Left lung (tissue), 10 donors: ENCODE results near the gene RAB5B. TPM values are rescaled to one million over a fixed set of nuclear protein-coding genes. Genes with fewer than 3 reads are reported as not detected.
A peak's percentile ranks its signal among the peaks of the same experiment; 100 is the strongest.

Experiments used
- ATAC-seq: fragments of 200-7000 bp; cut with Tn5 transposase; one replicate; pipeline ENCODE4 v1.9.1; 2020; ENCODE audit warnings: moderate library complexity
- DNase-seq, 4 donors: peaks; one replicate each; pipeline ENCODE4 v3.0.0-alpha.2; 2013 to 2020
- H3K27ac ChIP-seq, 2 donors: fragments of 200-600 bp; sonication (generic) in 1 of 2; one replicate each; pipeline versions ENCODE4 v1.5.0 to v1.8.0; 2020 to 2021
- H3K27me3 ChIP-seq, 2 donors: fragments of 200-600 bp; sonication (generic) in 1 of 2; one replicate each; pipeline versions ENCODE4 v1.5.0 to v1.8.0; 2020 to 2021
- H3K36me3 ChIP-seq, 2 donors: fragments of 200-600 bp; sonication (generic) in 1 of 2; one replicate each; pipeline versions ENCODE4 v1.5.0 to v1.8.0; 2020 to 2021
- H3K4me1 ChIP-seq, 2 donors: fragments of 200-600 bp; one replicate each; pipeline ENCODE4 v1.8.0; 2021
- H3K4me3 ChIP-seq, 2 donors: fragments of 200-600 bp; sonication (generic) in 1 of 2; one replicate each; pipeline versions ENCODE4 v1.5.0 to v1.8.0; 2020 to 2021; ENCODE audit warnings: mild to moderate bottlenecking in 1 of 2
- H3K9me3 ChIP-seq, 2 donors: fragments of 200-600 bp; sonication (generic) in 1 of 2; one replicate each; pipeline versions ENCODE4 v1.5.0 to v1.8.0; 2020 to 2021
- intact Hi-C, 2 donors: fragments of 100-400 bp; cut with DNase I; formaldehyde crosslinking; loops; one replicate each; pipeline versions ENCODE4 v1.11.2 to v1.14.2; 2022
- polyA plus RNA-seq, 6 donors: library from polyadenylated mRNA; unstranded; fragments of 120-200 nt; gene quantifications; one replicate each; pipeline ENCODE4 v1.2.1, GENCODE V29; 2013; ENCODE audit not compliant: insufficient read length in 6 of 6
- total RNA-seq, 2 donors: library from RNA; stranded (reverse); fragmentation: NEBNext Ultra II Directional; extraction: Animal tissue kit (Norgen Biotek cat#: 25700); gene quantifications; one replicate each; pipeline ENCODE4 v1.2.1, GENCODE V29; 2021
- TF ChIP-seq, protein P1 (sequence below), 2 donors: fragments of 200-600 bp; sonication (generic) in 1 of 2; IDR thresholded peaks; one replicate each; pipeline versions ENCODE4 v1.5.0 to v1.8.0; 2021; ENCODE audit warnings: antibody characterized with exemption in 2 of 2
- donor health status: DM: no; HTN: yes; CAD: no.
- donor health status: DM: no; HTN: no; CAD: no.

The RAB5B gene
- total and polyA plus RNA-seq, 8 donors = 116 to 175 (median 142) TPM

DNA sequence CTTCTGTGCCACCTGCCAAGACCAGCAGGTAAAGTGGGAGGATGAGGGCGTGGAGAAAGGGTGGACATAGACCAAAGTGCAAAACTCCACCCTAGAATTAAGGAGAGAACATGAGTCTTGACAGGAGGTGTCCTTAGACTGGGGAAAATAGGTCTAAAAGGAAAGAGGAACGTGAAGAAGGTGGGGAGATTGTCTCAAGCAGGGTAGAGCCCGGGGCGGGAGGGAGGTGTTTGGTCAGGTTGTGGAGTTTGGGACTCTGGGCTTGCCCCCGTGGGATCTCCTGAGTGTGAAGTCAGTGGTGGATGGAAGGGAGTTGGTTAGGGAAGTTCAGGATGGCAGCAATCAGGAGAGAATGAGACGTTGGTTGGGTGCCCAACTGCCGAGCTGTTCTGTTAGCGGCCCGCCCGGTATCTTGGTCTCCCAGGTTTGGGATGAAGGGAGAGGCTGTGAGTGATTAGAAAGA is 42.5 kb upstream of the RAB5B start:
- DNase-seq = no peak
- Histone ChIP-seq H3K27me3 (no peaks in the 10 kb centered on the region), H3K27ac (peak overlapping the region; percentile 89 to 90), H3K9me3 (no peaks in the 10 kb centered on the region), H3K4me1 (peaks cover 25 to 67% of the 10 kb centered on the region in 2 donors), H3K36me3 (no peaks in the 10 kb centered on the region), H3K4me3 (peak overlapping the region; percentile 65 to 77)
- no peak for ATAC-seq
- intact Hi-C loops = no loop called here
- TF ChIP-seq, protein P1, sequence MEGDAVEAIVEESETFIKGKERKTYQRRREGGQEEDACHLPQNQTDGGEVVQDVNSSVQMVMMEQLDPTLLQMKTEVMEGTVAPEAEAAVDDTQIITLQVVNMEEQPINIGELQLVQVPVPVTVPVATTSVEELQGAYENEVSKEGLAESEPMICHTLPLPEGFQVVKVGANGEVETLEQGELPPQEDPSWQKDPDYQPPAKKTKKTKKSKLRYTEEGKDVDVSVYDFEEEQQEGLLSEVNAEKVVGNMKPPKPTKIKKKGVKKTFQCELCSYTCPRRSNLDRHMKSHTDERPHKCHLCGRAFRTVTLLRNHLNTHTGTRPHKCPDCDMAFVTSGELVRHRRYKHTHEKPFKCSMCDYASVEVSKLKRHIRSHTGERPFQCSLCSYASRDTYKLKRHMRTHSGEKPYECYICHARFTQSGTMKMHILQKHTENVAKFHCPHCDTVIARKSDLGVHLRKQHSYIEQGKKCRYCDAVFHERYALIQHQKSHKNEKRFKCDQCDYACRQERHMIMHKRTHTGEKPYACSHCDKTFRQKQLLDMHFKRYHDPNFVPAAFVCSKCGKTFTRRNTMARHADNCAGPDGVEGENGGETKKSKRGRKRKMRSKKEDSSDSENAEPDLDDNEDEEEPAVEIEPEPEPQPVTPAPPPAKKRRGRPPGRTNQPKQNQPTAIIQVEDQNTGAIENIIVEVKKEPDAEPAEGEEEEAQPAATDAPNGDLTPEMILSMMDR (IDR thresholded peaks at IDR 0.05) = no peak

DNA sequence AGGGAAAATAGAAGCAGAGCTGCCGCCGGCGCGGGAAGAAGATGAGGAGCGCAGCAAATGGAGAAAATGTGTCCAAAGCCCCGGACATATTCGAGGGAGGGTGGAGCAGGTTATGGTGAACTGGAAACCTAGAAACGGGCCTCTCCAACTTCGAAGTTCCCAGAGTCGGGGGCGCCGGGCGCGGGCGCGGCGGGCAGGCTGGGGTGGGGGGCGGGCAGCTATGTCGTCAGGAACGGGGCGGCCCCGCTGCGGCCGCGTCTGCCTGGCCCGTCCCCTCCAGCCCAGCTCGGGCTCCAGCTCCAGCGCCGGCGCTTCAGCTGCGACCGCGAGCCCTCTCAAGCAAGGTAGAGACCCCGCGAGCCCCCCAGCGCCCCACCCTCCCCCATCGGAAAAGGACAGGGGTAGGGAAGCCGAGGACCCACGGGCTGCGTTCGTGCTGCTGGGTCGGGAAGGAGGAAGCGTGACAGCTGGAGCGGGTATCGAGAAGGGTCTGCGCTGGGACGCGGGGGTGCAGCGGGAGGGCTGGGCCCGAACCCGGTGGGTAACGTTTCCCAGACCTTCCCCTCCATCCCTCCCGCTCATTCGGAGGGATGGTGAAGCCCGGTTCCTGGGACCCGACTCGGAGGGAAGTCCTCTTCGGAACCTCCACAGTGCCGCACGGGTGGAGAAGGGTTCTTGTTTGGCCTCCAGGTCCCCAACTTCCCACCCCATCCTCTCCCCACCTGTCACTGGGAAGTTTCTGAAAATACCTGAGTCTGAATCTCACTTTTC is 41.9 kb upstream of the RAB5B start:
- TF ChIP-seq, protein P1 (IDR thresholded peaks at IDR 0.05) = no peak
- intact Hi-C loops = no loop called here
- ATAC-seq (peak; percentile 50), DNase-seq (peak; percentile 48 to 92 (median 74))
- Histone ChIP-seq H3K36me3 (peaks cover 0 to 6% of the 10 kb centered on the region in 2 donors), H3K27ac (peak overlapping the region; percentile 89 to 90), H3K27me3 (no peaks in the 10 kb centered on the region), H3K4me3 (peak overlapping the region; percentile 65 to 77), H3K9me3 (no peaks in the 10 kb centered on the region), H3K4me1 (peaks cover 25 to 66% of the 10 kb centered on the region in 2 donors)

DNA sequence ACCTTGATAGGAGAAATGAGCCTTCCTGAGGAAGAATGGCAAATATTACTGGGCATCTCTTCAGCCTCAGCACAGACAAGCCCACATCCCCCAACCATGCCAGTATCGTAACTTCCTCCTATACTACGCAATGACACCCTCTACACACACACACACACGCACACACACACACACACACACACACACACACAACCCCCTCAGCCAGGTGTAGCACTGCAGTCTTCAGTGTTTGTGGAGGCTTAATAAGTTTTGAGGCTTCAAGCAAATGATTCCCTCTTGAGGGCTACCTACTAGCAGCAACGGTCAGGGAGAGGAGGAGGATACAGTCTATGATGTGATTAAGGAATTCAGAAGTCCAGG is 41.3 kb upstream of the RAB5B start:
- TF ChIP-seq, protein P1 (IDR thresholded peaks at IDR 0.05) = no peak
- H3K9me3 ChIP-seq = no peaks in the 10 kb centered on the region
- ATAC-seq = peak; percentile 22
- intact Hi-C loops = no loop called here
- no peaks in the 10 kb centered on the region for H3K27me3 ChIP-seq
- H3K4me1 ChIP-seq = peaks cover 25 to 66% of the 10 kb centered on the region in 2 donors
- H3K36me3 ChIP-seq = peaks cover 0 to 11% of the 10 kb centered on the region in 2 donors
- peak overlapping the region; percentile 65 to 77 for H3K4me3 ChIP-seq
- peak in 1 of 4 donors; percentile 43 for DNase-seq
- H3K27ac ChIP-seq = peak overlapping the region in 1 of 2 donors; percentile 89

DNA sequence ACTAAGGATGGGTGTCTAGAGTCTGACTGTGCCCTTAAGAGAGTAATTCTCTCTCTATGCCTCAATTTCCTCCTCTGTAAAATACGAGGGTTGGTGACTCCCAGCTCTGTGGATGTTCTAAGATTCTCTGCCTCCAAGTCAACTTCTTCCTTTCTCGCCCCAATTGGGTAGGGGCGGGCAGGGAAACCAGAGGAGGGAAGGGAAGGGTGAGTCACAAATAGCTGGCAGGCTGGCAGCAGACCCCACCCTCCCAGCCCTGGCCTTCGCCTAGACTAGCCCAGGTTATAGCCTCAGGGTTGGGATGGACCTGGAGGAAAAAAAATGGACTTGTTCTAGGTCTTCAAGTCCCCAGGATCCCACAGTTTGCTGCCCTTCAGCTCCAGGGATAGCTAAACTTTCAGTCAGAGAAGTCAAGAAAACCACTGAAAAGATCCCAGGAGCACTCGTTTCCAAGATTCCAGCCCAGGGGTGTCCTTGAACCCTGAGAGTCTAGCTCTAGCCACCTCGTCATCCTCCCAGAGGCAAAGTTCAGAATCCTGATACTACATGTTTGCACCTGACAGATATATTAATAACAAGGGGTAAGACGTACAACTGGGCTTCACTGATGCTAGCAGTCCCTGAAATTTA is 40.6 kb upstream of the RAB5B start:
- intact Hi-C loops = no loop called here
- TF ChIP-seq, protein P1 (IDR thresholded peaks at IDR 0.05) = no peak
- DNase-seq (no peak), ATAC-seq (no peak)
- Histone ChIP-seq H3K27me3 (no peaks in the 10 kb centered on the region), H3K9me3 (no peaks in the 10 kb centered on the region), H3K4me3 (peak overlapping the region in 1 of 2 donors; percentile 77), H3K4me1 (peaks cover 21 to 59% of the 10 kb centered on the region in 2 donors), H3K27ac (peak overlapping the region in 1 of 2 donors; percentile 60), H3K36me3 (peaks cover 0 to 17% of the 10 kb centered on the region in 2 donors)
